ENCODE data around the gene SELENOH.

The SELENOH gene

GRCh38 chr11:57751176-57751575 lies 9.9 kb downstream of the SELENOH start:
- no peak for DNase-seq

GRCh38 chr11:57751676-57752253 lies 10.5 kb downstream of the SELENOH start, which contains the start of gene BTBD18:
Gene BTBD18 (minus strand): TSS chr11:57751819. CDS start chr11:57751188, 631 bp downstream.
- peak; percentile 59 for DNase-seq

- no peak for DNase-seq
These were observed 11.7 kb downstream of the SELENOH start for GRCh38 chr11:57752954-57753353.

GRCh38 chr11:57758174-57758573 lies 16.9 kb downstream of the SELENOH start:
- no peak for DNase-seq

GRCh38 chr11:57761301-57762234 lies 20.3 kb downstream of the SELENOH start, which contains the start of gene CTNND1:
Gene CTNND1 (plus strand): TSS chr11:57761802. CDS start chr11:57791479, 29,677 bp downstream.
- peak; percentile 99 for DNase-seq

- no peak for DNase-seq
These were observed 21.1 kb downstream of the SELENOH start for GRCh38 chr11:57762235-57762861.

GRCh38 chr11:57763568-57763967 lies 22.3 kb downstream of the SELENOH start:
- DNase-seq: no peak

- no peak for DNase-seq
These were observed 22.7 kb downstream of the SELENOH start for GRCh38 chr11:57764021-57764420.

- no peak for DNase-seq
These were observed 23.3 kb downstream of the SELENOH start for GRCh38 chr11:57764566-57764965.

GRCh38 chr11:57764972-57765371 lies 23.7 kb downstream of the SELENOH start:
- DNase-seq: no peak

GRCh38 chr11:57770793-57771192 lies 29.5 kb downstream of the SELENOH start:
- DNase-seq: no peak

- DNase-seq: no peak
These were observed 30.1 kb downstream of the SELENOH start for GRCh38 chr11:57771365-57771764.

- peak; percentile 31 for DNase-seq
These were observed 31.3 kb downstream of the SELENOH start for GRCh38 chr11:57772562-57772961.

GRCh38 chr11:57773026-57773598 lies 31.8 kb downstream of the SELENOH start:
- DNase-seq: no peak

- no peak for DNase-seq
These were observed 34.2 kb downstream of the SELENOH start for GRCh38 chr11:57775491-57775890.

- DNase-seq: peak; percentile 79
These were observed 34.8 kb downstream of the SELENOH start for GRCh38 chr11:57776031-57776521.

- DNase-seq: no peak
These were observed 35.4 kb downstream of the SELENOH start for GRCh38 chr11:57776577-57777210.

GRCh38 chr11:57777969-57778317 lies 36.7 kb downstream of the SELENOH start:
- DNase-seq: no peak

- DNase-seq: peak; percentile 99
These were observed 37.2 kb downstream of the SELENOH start for GRCh38 chr11:57778318-57779037.

- peak; percentile 46 for DNase-seq
These were observed 38.0 kb downstream of the SELENOH start for GRCh38 chr11:57779276-57779675.

- no peak for DNase-seq
These were observed 40.2 kb downstream of the SELENOH start for GRCh38 chr11:57781529-57781943.

GRCh38 chr11:57785072-57785471 lies 43.8 kb downstream of the SELENOH start:
- no peak for DNase-seq

Measured in fibroblast of skin of back (primary cell).